SK-N-SH treated with all-trans-retinoic acid at 6 μM for 48 hours (cell line): Measurements from ENCODE around the gene ARL4D.

Experiments
- ISL1 ChIP-seq: fragments of 250-450 bp; sonication (Bioruptor Pico); IDR thresholded peaks from 2 replicates; pipeline ENCODE4 v2.1.2; 2022; ENCODE audit warnings: mild to moderate bottlenecking, moderate library complexity
- ZNF70 ChIP-seq: fragments of 450-650 bp; formaldehyde crosslinking; IDR thresholded peaks from 2 replicates; pipeline ENCODE4 v1.5.0; 2020; ENCODE audit warnings: mild to moderate bottlenecking, moderate library complexity

- no peak for TF ChIP-seq ISL1 (CRISPR knock-in tag)
- TF ChIP-seq ZNF70 (CRISPR knock-in tag), result no peak
Observed at GRCh38 chr17:43385046-43385831, 13.6 kb upstream of the ARL4D start.
